K562 (cell line): ENCODE data around the gene RELA.

Source experiments
- ETV6 ChIP-seq, 3 experiments: fragments of 150-350 bp in 1 of 3; sonication (generic) in 1 of 3; formaldehyde crosslinking in 1 of 3; IDR thresholded peaks; 2 replicates each; pipeline versions ENCODE4 v1.6.1 to v1.8.0; 2014 to 2022; ENCODE audit warnings: borderline replicate concordance in 2 of 3, low read depth in 2 of 3, antibody characterized with exemption in 1 of 3, low read length in 1 of 3, mild to moderate bottlenecking in 1 of 3, missing genetic modification reagents in 1 of 3
- GATA2 ChIP-seq: sonication (generic); formaldehyde crosslinking; IDR thresholded peaks from 2 replicates; pipeline ENCODE4 v1.4.0; 2020; ENCODE audit warnings: mild to moderate bottlenecking, missing genetic modification reagents
- KLF13 ChIP-seq: fragments of 450-650 bp; IDR thresholded peaks from 2 replicates; pipeline ENCODE4 v1.6.1; 2016; ENCODE audit warnings: missing genetic modification characterization, low read depth, mild to moderate bottlenecking, missing compliant biosample characterization, moderate library complexity, borderline replicate concordance
- RBM14 ChIP-seq: fragments of 200-400 bp; formaldehyde crosslinking; IDR thresholded peaks from 2 replicates; pipeline ENCODE4 v1.6.1; 2018; ENCODE audit warnings: low read depth, mild to moderate bottlenecking, low read length, moderate library complexity, borderline replicate concordance; ENCODE audit not compliant: insufficient read depth
- RFX5 ChIP-seq: IDR thresholded peaks from 2 replicates; pipeline ENCODE4 v1.6.1; 2011; ENCODE audit warnings: low read depth, mild to moderate bottlenecking, improper control_type of control experiment, low read length
- TARDBP ChIP-seq: fragments of 450-650 bp; IDR thresholded peaks from 2 replicates; pipeline ENCODE4 v1.6.1; 2016
- ZFX ChIP-seq: sonication (generic); formaldehyde crosslinking; IDR thresholded peaks from 2 replicates; pipeline ENCODE4 v1.8.0; 2022; ENCODE audit warnings: mild to moderate bottlenecking, missing genetic modification reagents, moderate library complexity
- ZNF445 ChIP-seq: fragments of 250-450 bp; sonication (Bioruptor Pico); IDR thresholded peaks from 2 replicates; pipeline ENCODE4 v1.4.0; 2020; ENCODE audit warnings: low read depth, mild to moderate bottlenecking, moderate library complexity
- ZZZ3 ChIP-seq: fragments of 450-650 bp; IDR thresholded peaks from 2 replicates; pipeline ENCODE4 v1.6.1; 2016; ENCODE audit warnings: antibody characterized with exemption, mild to moderate bottlenecking, moderate library complexity
- TF ChIP-seq, protein P1 (sequence below): sonication (generic); formaldehyde crosslinking; IDR thresholded peaks from 2 replicates; pipeline ENCODE4 v1.8.1; 2023; ENCODE audit warnings: mild to moderate bottlenecking, missing genetic modification reagents, moderate library complexity
- TF ChIP-seq, protein P2 (sequence below): fragments of 250-450 bp; sonication (Bioruptor Pico); IDR thresholded peaks from 2 replicates; pipeline ENCODE4 v1.4.0; 2020; ENCODE audit warnings: mild to moderate bottlenecking, moderate library complexity

DNA sequence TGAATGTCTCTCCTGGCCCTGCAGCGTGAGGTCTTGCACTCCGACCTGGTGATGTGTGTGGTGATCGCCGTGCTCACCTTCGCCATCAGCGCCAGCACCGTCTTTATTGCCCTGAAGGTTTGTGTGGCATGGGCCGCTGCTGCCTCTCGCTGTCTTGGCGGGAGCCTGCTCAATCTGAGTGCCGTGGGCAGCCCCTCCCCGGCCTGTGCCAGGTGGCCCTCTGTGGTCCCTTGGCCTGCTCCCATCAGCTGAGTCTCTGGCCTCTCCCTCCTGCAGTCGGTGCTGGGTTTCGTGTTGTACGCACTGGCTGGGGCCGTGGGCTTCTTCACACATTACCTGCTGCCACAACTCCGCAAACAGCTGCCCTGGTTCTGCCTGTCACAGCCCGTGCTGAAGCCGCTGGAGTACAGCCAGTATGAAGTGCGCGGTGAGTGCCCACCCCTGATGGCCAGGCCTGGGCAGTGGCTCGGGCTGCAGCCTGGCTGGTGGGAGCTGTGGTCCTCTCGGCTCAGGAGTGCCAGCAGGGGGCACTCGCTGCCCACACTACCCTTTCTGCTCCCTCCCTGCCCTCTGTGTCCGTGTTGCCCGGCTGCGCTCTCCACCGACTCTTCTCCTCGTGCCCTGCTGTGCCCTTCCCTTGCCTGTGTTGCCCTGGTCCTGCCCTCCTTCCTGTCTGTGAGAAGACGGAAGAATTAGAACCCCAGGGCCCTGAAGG is 36.9 kb downstream of the RELA start:
- no peak for TF ChIP-seq RFX5
- no peak for TF ChIP-seq TARDBP
- TF ChIP-seq ZFX (CRISPR knock-in tag): no peak
- no peak for TF ChIP-seq KLF13 (tag)
- TF ChIP-seq ETV6 (IDR thresholded peaks at IDR 0.05; ENCODE audit: borderline replicate concordance in 1 of 2, low read depth in 2 of 2, low read length in 1 of 2): no peak
- no peak for TF ChIP-seq ETV6 (CRISPR knock-in tag; IDR thresholded peaks at IDR 0.05; ENCODE audit: borderline replicate concordance)
- TF ChIP-seq, protein P1, sequence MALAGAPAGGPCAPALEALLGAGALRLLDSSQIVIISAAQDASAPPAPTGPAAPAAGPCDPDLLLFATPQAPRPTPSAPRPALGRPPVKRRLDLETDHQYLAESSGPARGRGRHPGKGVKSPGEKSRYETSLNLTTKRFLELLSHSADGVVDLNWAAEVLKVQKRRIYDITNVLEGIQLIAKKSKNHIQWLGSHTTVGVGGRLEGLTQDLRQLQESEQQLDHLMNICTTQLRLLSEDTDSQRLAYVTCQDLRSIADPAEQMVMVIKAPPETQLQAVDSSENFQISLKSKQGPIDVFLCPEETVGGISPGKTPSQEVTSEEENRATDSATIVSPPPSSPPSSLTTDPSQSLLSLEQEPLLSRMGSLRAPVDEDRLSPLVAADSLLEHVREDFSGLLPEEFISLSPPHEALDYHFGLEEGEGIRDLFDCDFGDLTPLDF (CRISPR knock-in tag): no peak
- TF ChIP-seq ZNF445: no peak
- TF ChIP-seq ZZZ3: no peak
- no peak for TF ChIP-seq RBM14
- TF ChIP-seq, protein P2, sequence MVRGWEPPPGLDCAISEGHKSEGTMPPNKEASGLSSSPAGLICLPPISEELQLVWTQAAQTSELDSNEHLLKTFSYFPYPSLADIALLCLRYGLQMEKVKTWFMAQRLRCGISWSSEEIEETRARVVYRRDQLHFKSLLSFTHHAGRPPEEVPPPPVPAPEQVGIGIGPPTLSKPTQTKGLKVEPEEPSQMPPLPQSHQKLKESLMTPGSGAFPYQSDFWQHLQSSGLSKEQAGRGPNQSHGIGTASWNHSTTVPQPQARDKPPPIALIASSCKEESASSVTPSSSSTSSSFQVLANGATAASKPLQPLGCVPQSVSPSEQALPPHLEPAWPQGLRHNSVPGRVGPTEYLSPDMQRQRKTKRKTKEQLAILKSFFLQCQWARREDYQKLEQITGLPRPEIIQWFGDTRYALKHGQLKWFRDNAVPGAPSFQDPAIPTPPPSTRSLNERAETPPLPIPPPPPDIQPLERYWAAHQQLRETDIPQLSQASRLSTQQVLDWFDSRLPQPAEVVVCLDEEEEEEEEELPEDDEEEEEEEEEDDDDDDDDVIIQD (CRISPR knock-in tag): no peak
- no peak for TF ChIP-seq GATA2 (CRISPR knock-in tag)
